KMS-11 (cell line): ENCODE results near the gene AGPAT1.
"Not testable (repeated sequence)": the region's sequence is repeated elsewhere in the genome, so short reads cannot be mapped to it uniquely, and the experiment has no call there.

ENCODE experiments used
- H2AFZ ChIP-seq: fragments of 200-600 bp; sonication (generic); 2 replicates; pipeline ENCODE4 v1.6.1; 2016; ENCODE audit warnings: antibody characterized with exemption, mixed run types, low read depth
- H3K27ac ChIP-seq: fragments of 200-600 bp; sonication (generic); 2 replicates; pipeline ENCODE4 v1.6.1; 2016; ENCODE audit warnings: mild to moderate bottlenecking, mixed run types
- H3K27me3 ChIP-seq: fragments of 200-600 bp; sonication (generic); 2 replicates; pipeline ENCODE4 v1.6.1; 2017; ENCODE audit warnings: mild to moderate bottlenecking, low read depth, mixed run types, moderate library complexity; ENCODE audit not compliant: insufficient read depth
- H3K36me3 ChIP-seq: fragments of 200-600 bp; sonication (generic); 2 replicates; pipeline ENCODE4 v1.6.1; 2017; ENCODE audit warnings: mild to moderate bottlenecking, mixed run types; ENCODE audit not compliant: insufficient read depth
- H3K4me1 ChIP-seq: fragments of 200-600 bp; sonication (generic); 2 replicates; pipeline ENCODE4 v1.6.1; 2016; ENCODE audit warnings: mild to moderate bottlenecking, low read depth, mixed run types; ENCODE audit not compliant: poor library complexity, severe bottlenecking
- H3K4me2 ChIP-seq: fragments of 200-600 bp; sonication (generic); 2 replicates; pipeline ENCODE4 v1.7.0; 2016; ENCODE audit warnings: mild to moderate bottlenecking, mixed run types
- H3K4me3 ChIP-seq: fragments of 200-600 bp; sonication (generic); IDR thresholded peaks from 2 replicates; pipeline ENCODE4 v1.6.1; 2017; ENCODE audit warnings: low read depth, low read length, mixed read lengths; ENCODE audit not compliant: insufficient read depth
- H3K79me2 ChIP-seq: fragments of 200-600 bp; sonication (generic); 2 replicates; pipeline ENCODE4 v1.6.1; 2016; ENCODE audit warnings: low read depth, mixed run types; ENCODE audit not compliant: insufficient read depth
- H3K9ac ChIP-seq: fragments of 200-600 bp; sonication (generic); 2 replicates; pipeline ENCODE4 v1.6.1; 2016; ENCODE audit warnings: mild to moderate bottlenecking, mixed run types
- H4K20me1 ChIP-seq: fragments of 200-600 bp; sonication (generic); 2 replicates; pipeline ENCODE4 v1.6.1; 2016; ENCODE audit warnings: mild to moderate bottlenecking, mixed run types; ENCODE audit not compliant: insufficient read depth
- TF ChIP-seq, protein P1 (sequence below): fragments of 200-600 bp; sonication (generic); conservative IDR thresholded peaks from 2 replicates; pipeline ENCODE4 v1.6.1; 2017; ENCODE audit warnings: low read depth, mild to moderate bottlenecking, antibody characterized with exemption, low read length, moderate library complexity, mixed read lengths

AGPAT1 gene

DNA sequence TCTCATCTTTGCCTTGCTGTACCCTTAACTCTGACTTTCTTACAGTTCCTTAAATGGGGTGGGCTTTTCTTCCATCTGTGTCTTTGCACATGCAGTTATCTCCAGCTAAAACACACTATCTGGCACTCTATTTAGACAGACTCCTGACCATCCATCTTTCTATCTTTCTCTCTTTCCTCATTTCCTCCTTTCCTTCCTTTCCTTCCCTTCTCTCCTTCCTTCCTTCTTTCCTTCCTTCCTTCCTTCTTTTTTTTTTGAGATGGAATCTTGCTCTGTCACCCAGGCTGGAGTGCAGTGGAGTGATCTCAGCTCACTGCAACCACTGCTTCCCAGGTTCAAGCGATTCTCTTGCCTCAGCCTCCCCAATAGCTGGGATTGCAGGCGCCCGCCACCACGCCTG lies 39.7 kb upstream of the AGPAT1 start:
- Histone ChIP-seq H3K79me2 (no peaks in the 10 kb centered on the region), H4K20me1 (no peaks in the 10 kb centered on the region), H3K4me1 (no peaks in the 10 kb centered on the region), H3K4me3 (no peak overlapping the region), H3K36me3 (no peaks in the 10 kb centered on the region), H2AFZ (no peak overlapping the region), H3K9ac (no peak overlapping the region), H3K27ac (no peak overlapping the region), H3K4me2 (no peak overlapping the region), H3K27me3 (no peaks in the 10 kb centered on the region; the same call in 1 of the 2 replicates)
- TF ChIP-seq, protein P1, sequence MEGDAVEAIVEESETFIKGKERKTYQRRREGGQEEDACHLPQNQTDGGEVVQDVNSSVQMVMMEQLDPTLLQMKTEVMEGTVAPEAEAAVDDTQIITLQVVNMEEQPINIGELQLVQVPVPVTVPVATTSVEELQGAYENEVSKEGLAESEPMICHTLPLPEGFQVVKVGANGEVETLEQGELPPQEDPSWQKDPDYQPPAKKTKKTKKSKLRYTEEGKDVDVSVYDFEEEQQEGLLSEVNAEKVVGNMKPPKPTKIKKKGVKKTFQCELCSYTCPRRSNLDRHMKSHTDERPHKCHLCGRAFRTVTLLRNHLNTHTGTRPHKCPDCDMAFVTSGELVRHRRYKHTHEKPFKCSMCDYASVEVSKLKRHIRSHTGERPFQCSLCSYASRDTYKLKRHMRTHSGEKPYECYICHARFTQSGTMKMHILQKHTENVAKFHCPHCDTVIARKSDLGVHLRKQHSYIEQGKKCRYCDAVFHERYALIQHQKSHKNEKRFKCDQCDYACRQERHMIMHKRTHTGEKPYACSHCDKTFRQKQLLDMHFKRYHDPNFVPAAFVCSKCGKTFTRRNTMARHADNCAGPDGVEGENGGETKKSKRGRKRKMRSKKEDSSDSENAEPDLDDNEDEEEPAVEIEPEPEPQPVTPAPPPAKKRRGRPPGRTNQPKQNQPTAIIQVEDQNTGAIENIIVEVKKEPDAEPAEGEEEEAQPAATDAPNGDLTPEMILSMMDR, result no peak

DNA sequence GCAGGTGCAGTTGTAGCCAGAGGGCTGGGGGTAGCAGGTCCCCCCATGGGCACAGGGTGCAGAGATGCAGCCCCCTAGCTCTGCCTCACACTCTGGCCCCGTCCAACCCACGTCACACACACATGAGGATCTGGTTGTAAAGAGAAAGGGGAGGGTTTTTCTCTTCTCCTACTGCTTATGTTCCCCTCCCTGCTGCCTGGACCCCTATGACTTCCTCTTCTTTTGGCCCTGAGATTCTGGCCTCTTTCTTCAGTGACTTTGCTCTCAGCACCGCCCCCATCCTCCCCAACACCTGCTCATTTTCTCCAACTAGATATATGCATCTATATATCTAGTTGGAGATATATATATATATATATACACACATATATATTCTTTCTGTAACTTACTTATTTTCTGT lies 38.2 kb upstream of the AGPAT1 start:
- Histone ChIP-seq H3K4me1 (no peaks in the 10 kb centered on the region), H3K4me2 (no peak overlapping the region), H3K27me3 (no peaks in the 10 kb centered on the region; the same call in 1 of the 2 replicates), H4K20me1 (no peaks in the 10 kb centered on the region), H3K27ac (no peak overlapping the region), H3K79me2 (no peaks in the 10 kb centered on the region), H3K36me3 (no peaks in the 10 kb centered on the region), H3K9ac (no peak overlapping the region), H2AFZ (no peak overlapping the region), H3K4me3 (no peak overlapping the region)
- TF ChIP-seq, protein P1, result no peak

DNA sequence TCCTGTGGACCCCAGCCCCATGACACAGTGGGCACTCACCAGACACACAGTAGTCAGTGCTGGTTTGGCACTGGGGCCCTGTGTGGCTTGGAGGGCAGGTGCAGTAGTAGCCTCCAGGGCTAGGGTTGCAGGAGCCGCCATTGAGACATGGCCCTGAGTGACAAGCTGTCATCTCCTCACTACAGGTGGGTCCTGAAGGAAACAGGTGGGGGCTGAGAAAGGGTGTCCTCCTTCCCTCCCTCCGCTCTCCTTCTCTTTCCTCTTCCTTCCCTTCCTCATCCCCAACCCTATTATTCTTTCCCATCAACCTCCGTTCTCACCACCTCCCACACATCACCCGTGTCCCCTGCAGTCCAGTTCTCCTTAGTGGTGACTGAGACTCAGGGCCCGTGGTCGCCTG lies 37.8 kb upstream of the AGPAT1 start:
- H3K27me3 ChIP-seq, result no peaks in the 10 kb centered on the region; the same call in 1 of the 2 replicates
- TF ChIP-seq, protein P1, result no peak

DNA sequence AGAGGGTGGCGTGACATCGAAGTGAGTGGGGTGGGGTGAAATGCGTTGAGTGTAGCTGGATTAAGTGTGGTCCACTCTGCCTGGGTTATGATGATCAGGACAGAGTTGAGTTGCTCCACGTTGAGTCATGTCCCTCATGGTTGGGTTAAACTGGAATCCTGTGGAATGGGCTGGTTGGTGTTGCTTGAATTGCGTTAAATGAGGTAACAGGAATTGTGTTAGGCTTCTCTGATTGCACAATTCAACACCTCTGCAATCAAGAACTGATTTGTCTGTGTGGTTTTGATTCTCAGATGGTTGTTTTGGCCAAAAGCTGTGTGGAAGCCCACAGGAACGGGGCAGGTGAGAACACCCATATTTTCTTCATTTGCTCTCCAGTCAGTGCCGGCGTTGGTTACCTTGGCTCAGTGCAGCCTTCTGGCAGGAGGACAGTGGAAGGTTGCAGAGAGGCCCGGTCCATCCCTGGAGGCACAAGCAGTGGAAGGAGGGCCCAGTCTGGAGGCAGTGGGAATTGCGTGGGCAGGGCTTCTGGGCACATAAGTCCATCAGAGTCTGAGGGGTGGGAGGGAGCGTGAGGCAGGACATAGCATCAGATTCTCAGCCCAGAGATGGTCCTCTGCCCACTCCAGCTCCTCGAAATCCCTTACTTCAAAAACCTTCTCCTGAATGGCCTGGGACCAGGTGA lies 36.3 kb upstream of the AGPAT1 start:
- H2AFZ ChIP-seq, result no peak overlapping the region
- H3K79me2 ChIP-seq, result no peaks in the 10 kb centered on the region
- no peak overlapping the region for H3K4me2 ChIP-seq
- no peak overlapping the region for H3K9ac ChIP-seq
- H4K20me1 ChIP-seq, result no peaks in the 10 kb centered on the region
- no peaks in the 10 kb centered on the region for H3K36me3 ChIP-seq
- no peaks in the 10 kb centered on the region for H3K4me1 ChIP-seq
- no peaks in the 10 kb centered on the region for H3K27me3 ChIP-seq
- TF ChIP-seq, protein P1, result no peak
- H3K27ac ChIP-seq, result no peak overlapping the region
- no peak overlapping the region for H3K4me3 ChIP-seq

More for the DNA sequence above, 37.8 kb upstream of the AGPAT1 start:
- no peak overlapping the region for H3K27ac ChIP-seq
- no peak overlapping the region for H2AFZ ChIP-seq
- H4K20me1 ChIP-seq, result no peaks in the 10 kb centered on the region
- H3K9ac ChIP-seq, result no peak overlapping the region
- H3K4me3 ChIP-seq, result no peak overlapping the region
- no peak overlapping the region for H3K4me2 ChIP-seq
- no peaks in the 10 kb centered on the region for H3K36me3 ChIP-seq
- no peaks in the 10 kb centered on the region for H3K4me1 ChIP-seq
- no peaks in the 10 kb centered on the region for H3K79me2 ChIP-seq

DNA sequence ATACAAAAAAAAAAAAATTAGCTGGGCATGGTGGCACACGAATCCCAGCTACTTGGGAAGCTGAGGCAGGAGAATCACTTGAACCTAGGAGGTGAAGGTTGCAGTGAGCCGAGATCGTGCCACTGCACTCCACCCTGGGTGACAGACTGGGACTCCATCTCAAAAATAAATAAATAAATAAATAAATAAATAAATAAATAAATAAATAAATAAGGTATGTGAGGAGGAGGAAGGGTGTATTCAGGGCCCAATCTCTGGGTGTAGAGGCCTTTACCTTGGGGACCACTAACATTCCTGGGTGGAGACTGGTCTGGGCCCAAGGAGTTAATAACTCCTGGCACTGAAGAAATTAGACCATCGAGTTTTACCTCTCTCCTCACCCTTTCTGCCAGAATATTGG lies 35.5 kb upstream of the AGPAT1 start:
- H4K20me1 ChIP-seq, H3K36me3 ChIP-seq, H3K4me1 ChIP-seq, H3K9ac ChIP-seq, H3K27ac ChIP-seq, H3K4me3 ChIP-seq, H3K27me3 ChIP-seq, H3K4me2 ChIP-seq, H2AFZ ChIP-seq, H3K79me2 ChIP-seq: not testable (repeated sequence)
